IPS-18c (cell line): ENCODE data around the gene PDIA4.

Source experiments
- H3K4me3 ChIP-seq: 2 replicates; pipeline ENCODE4 v1.7.0; 2013; ENCODE audit warnings: low read depth, mild to moderate bottlenecking, low read length, moderate library complexity; ENCODE audit not compliant: insufficient read depth
- H3K9me3 ChIP-seq: one replicate; pipeline ENCODE4 v1.6.1; 2013; ENCODE audit warnings: mild to moderate bottlenecking, low read length, moderate library complexity; ENCODE audit not compliant: control insufficient read depth, insufficient read depth

Gene PDIA4

GRCh38 chr7:149009527-149009926 lies 18.8 kb downstream of the PDIA4 start:
- H3K9me3 ChIP-seq, result no peaks in the 10 kb centered on the region
- no peak overlapping the region for H3K4me3 ChIP-seq

DNA sequence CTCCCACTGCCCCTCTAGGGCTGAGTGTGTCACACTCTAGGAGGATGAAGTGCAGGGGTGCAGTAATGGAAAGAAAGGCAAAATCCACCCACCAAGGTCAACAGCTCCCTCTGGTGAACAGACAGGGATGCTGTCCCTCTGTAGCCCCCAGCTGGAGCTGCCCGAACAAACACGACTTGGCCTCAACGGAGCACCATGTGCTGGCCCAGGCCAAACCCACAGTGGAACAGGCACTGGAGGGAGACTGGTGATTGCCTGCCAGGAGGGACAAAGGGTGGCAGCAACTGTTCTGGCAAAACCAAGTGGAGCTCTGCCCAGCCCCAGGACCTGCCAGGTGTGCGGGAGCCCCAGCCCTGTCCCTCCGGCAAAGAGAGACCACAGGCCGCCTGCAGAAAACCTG lies 20.7 kb downstream of the PDIA4 start:
- no peaks in the 10 kb centered on the region for H3K9me3 ChIP-seq
- no peak overlapping the region for H3K4me3 ChIP-seq

GRCh38 chr7:149007146-149007545 lies 21.2 kb downstream of the PDIA4 start:
- no peaks in the 10 kb centered on the region for H3K9me3 ChIP-seq
- H3K4me3 ChIP-seq, result no peak overlapping the region

DNA sequence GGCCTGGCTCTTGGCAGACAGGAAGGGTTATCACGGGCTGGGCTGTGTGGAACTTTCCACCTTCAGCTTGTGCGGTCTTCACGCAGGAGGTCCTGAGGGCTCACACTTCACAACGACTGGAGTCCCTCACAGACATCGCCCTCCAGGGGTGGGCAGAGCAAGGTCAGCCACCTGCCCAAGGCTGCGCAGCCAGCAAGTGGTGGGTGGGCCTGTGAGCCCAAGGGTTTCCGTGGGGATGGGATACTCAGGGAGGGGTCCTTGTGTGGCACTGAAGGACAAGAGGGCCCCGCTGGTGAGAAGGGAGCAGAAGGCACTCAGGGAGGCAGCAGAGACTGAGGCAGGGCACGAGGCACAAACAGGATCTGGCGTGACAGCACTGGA lies 22.0 kb downstream of the PDIA4 start:
- Histone ChIP-seq H3K9me3 (no peaks in the 10 kb centered on the region), H3K4me3 (no peak overlapping the region)

DNA sequence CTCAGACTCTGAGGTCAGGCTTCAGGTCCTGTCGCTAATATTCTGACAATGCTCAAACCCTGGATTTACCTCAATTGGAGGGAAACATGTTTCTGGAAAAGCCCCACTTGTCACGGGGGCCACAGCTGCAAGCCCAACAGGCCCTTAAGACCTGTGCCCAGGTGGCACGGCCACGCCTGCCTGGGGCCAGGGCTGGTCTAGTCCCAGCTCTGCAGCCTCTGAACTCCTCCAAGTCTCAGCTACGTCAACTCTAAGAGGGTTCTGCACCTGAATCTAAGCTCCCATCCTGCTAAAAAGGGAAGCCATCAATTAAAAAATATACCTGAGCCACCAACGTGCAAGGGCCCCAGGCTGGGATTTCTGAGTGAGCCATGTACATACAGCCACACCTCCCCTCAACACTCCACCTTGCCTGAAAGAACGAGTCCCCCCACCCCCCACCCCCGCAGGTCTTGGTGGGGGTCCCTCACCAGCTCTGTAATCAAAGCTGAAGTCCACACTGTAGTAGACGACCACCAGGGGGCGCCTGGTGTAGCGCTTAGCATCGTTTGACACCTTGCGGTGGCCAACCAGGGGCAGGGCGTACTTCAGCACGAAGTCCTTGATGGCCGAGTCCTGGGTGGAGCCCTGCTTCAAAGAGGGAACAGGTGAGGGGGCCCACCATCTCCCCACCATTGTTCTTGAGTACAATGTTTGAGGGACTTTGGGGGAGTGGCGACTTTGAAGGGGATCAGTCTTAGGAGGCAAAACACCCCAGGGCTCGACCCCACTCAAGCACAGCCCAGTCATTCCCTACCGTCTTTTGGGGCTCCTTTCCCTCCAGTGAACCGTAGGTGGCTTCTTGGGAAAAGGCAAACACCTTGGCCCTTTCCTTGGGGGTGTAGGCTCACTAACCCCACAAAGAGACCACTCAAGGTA lies 22.6 kb downstream of the PDIA4 start:
- Histone ChIP-seq H3K9me3 (no peaks in the 10 kb centered on the region), H3K4me3 (no peak overlapping the region)

DNA sequence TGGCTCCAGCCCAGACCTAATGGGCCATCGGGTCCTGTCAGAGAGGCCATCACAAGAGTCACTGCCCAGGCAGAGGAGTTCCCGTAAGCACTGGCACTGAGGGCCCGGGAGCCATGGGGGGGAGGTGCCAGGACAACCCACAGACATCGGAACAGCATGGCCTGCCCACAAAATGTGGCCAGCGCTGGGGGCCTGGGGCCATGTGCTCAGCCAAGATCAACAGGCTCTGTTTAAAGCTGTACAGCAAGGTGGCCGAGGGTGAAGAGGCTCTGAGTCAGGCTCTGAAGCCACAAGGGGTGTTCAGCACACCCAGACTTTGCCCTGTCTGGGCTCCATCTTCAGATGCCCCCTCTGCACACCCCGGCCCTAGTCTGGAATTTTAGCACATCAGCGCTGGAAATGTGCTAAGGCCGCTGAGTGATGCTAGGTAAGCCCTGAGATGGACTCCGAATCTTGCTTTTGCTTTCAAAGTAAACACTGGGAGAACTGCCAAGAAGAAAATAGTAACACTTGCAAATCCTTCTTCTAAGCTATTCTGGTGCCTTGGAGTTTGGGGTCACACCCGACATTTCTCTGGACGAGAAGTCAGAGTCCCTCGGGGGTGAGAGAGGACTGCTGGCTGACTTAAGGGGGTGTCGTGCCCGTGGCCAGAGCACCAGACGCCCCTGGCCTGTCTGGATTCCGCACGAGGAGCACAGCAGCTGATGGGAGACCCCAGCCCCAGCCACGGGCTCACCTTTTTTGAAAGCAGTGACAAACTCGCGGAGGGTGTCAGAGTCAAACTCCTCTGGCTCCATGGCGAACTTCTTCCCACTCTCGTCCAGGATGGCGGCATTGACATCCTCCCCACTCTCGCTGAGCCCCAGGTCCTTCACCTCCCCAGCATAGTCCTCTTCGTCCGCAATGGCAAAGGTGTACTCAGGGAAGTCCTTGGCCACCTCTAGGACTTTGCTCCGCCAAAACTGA lies 23.6 kb downstream of the PDIA4 start:
- Histone ChIP-seq H3K4me3 (no peak overlapping the region), H3K9me3 (no peaks in the 10 kb centered on the region)

- no peaks in the 10 kb centered on the region for H3K9me3 ChIP-seq
- no peak overlapping the region for H3K4me3 ChIP-seq
These were observed 24.6 kb downstream of the PDIA4 start for GRCh38 chr7:149003560-149004305.

GRCh38 chr7:149003018-149003417 lies 25.3 kb downstream of the PDIA4 start:
- H3K4me3 ChIP-seq, result no peak overlapping the region
- H3K9me3 ChIP-seq, result no peaks in the 10 kb centered on the region

DNA sequence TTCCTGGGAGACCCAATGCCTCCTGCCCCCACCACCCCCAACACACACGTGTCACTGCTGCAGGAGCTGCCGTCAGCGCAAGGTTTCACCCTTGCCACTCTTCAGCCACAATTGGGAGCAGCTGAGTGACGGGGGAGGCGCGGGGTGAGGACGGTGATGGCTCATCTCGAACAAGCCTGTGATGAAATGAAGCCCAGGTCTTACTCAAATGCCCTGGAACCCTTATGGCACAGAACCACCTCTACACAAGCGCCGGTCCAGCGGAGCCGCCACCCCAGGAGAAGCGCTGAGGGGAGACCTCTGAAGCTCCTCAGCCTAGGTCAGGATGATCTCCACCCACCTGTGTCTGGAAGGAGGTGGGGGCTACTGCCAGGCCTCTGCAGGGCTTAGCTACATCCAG lies 25.7 kb downstream of the PDIA4 start:
- Histone ChIP-seq H3K4me3 (no peak overlapping the region), H3K9me3 (no peaks in the 10 kb centered on the region)

DNA sequence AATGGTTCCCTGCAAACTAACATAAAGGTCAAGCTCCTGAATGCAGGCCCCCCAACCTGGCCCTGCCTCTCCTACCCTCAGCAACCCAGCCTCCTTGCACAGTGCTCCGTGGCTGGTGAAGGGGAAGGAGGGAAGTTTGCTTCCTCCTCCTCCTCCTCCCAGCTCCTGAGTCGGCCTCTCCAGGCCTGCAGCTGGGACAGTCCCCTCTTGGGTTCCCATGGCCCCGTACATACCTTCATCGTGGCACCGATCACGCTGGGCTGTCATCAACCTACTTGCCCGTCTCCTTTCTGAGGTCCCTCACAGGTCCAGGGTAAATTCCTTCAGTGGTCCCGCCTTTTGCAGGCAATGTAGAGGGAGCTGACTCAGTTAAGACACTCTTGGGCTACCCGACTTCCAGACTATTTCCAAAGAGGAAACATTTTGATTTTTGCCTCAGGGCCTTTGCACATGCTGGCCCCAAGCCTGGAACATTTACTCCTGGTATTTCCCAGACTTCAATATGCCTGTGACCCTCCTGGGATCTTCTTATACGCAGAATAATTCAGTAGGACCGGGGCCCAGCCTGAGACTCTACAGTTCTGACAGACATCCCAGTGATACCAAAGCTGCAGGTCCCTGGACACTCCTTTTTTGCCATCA lies 26.8 kb downstream of the PDIA4 start:
- Histone ChIP-seq H3K4me3 (no peak overlapping the region), H3K9me3 (no peaks in the 10 kb centered on the region)

DNA sequence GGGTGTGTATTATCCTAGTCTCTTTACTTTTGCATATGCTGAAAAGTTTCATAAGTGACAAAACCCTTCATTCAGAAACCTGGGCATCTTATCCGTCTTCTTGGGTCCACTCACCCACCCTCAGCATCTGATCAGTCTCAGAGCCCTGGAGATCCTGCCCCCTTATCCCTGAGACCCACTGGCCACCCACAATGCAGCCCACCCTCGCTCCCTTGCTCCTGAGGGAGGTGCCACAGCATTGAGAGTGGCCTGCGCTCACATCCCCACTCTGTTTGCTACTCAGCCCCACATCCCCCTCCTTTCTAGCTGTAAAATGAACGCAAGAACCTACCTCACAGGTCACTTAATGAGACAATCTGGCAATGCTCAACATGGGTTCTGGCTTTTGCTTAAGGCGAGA lies 27.3 kb downstream of the PDIA4 start:
- Histone ChIP-seq H3K9me3 (no peaks in the 10 kb centered on the region), H3K4me3 (no peak overlapping the region)

GRCh38 chr7:148999192-148999591 lies 29.1 kb downstream of the PDIA4 start:
- H3K4me3 ChIP-seq, result no peak overlapping the region
- no peaks in the 10 kb centered on the region for H3K9me3 ChIP-seq

DNA sequence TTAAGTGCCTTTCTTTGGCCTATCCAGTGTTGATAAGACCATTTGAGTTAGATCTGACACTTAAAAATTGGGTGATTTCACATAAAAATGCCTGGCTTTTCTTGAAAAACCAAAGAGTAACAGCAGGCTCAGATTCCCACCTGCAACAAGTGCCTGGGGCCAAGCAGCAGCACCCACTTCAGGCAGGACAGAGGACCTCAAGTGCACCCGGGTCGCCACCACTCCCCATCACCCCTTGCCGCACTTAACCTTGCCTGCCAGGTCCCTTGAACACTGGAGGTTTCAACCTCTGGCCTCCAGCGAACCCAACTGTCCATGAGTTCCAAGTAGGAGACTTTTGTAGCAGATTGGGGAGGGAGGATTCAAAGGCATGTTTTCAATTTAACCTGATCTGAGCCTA lies 30.8 kb downstream of the PDIA4 start:
- H3K9me3 ChIP-seq, result no peaks in the 10 kb centered on the region
- no peak overlapping the region for H3K4me3 ChIP-seq

GRCh38 chr7:148994576-148994975 lies 33.7 kb downstream of the PDIA4 start:
- Histone ChIP-seq H3K9me3 (no peaks in the 10 kb centered on the region), H3K4me3 (no peak overlapping the region)

DNA sequence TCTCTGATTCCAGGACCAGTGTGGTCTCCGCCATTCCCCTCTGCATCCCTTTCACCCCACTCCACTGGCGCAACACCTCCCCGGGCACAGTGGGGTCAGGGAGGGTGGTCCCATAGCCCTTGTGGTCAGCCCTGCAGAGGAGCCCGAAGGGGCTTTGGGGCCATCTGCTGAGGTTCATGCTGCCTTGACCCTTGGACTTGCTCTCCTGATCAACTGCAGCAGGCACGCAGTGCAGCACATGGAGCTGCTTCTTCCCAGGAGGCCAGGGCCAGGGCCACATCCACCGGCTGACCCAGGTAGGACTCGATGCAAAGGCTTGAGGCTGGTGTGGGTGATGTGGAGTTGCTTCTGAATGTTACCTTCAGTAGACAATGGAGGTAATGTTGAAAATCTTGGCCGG lies 35.1 kb downstream of the PDIA4 start:
- Histone ChIP-seq H3K4me3 (no peak overlapping the region), H3K9me3 (no peaks in the 10 kb centered on the region)

- H3K9me3 ChIP-seq, result no peaks in the 10 kb centered on the region
- H3K4me3 ChIP-seq, result no peak overlapping the region
These were observed 36.8 kb downstream of the PDIA4 start for GRCh38 chr7:148991536-148991935.
